B cell (primary cell): ENCODE data around the gene RNF224. TPM values are rescaled to one million over a fixed set of nuclear protein-coding genes. Genes with fewer than 3 reads are reported as not detected.

Experiments used
- ATAC-seq: fragments of 200-7000 bp; cut with Tn5 transposase; one replicate; pipeline ENCODE4 v1.10.0; 2021; ENCODE audit warnings: low read depth, mild to moderate bottlenecking, moderate number of reproducible peaks, moderate library complexity
- CTCF ChIA-PET: fragments of 350-600 bp; sonication (Branson Sonifier 250); formaldehyde crosslinking; loops from one replicate; lab custom pipeline; 2021; ENCODE audit warnings: antibody characterized with exemption, inconsistent platforms; lab: Charles Lee
- POLR2A ChIA-PET: fragments of 350-600 bp; sonication (Branson Sonifier 250); formaldehyde crosslinking; loops from one replicate; lab custom pipeline; 2021; ENCODE audit warnings: antibody characterized with exemption; lab: Charles Lee
- DNase-seq: peaks from one replicate; pipeline ENCODE4 v3.0.0; 2013
- H2AFZ ChIP-seq: 2 replicates; pipeline ENCODE4 v1.6.1; 2012; ENCODE audit warnings: mild to moderate bottlenecking, low read depth, low read length; ENCODE audit not compliant: insufficient read depth, poor library complexity, severe bottlenecking
- H3K27ac ChIP-seq, 2 donors: 1 replicate in 1 of 2; 2 replicates in 1 of 2; pipeline ENCODE4 v1.5.1; 2012 to 2013; ENCODE audit warnings: low read length in 2 of 2, mild to moderate bottlenecking in 2 of 2, moderate library complexity in 1 of 2
- H3K27me3 ChIP-seq, 4 experiments: fragments of 200-600 bp in 1 of 4; sonication (generic) in 1 of 4; replicated peaks in 1 of 4; 1 replicate in 2 of 4; 2 replicates in 2 of 4; pipeline versions ENCODE4 v1.6.1 to v1.7.0; 2013 to 2016; ENCODE audit warnings: low read length in 3 of 4, mild to moderate bottlenecking in 2 of 4, mixed read lengths in 1 of 4, moderate library complexity in 1 of 4; ENCODE audit not compliant: insufficient read depth in 4 of 4, control insufficient read depth in 3 of 4; ENCODE audit errors: control extremely low read depth in 1 of 4
- H3K36me3 ChIP-seq, 2 experiments: replicated peaks in 1 of 2; 1 replicate in 1 of 2; 2 replicates in 1 of 2; pipeline versions ENCODE4 v1.6.1 to v1.7.1; 2013; ENCODE audit warnings: low read length in 1 of 2; ENCODE audit not compliant: insufficient read depth in 2 of 2, control insufficient read depth in 1 of 2; ENCODE audit errors: control extremely low read depth in 1 of 2, extremely low read depth in 1 of 2
- H3K4me1 ChIP-seq, 2 donors: fragments of 200-600 bp in 1 of 2; sonication (generic) in 1 of 2; 1 replicate in 1 of 2; 2 replicates in 1 of 2; pipeline versions ENCODE4 v1.5.1 to v1.6.1; 2013 to 2017; ENCODE audit warnings: low read length in 2 of 2; ENCODE audit not compliant: control insufficient read depth in 2 of 2, insufficient read depth in 2 of 2
- H3K4me2 ChIP-seq: replicated peaks from 2 replicates; pipeline ENCODE3; 2012; ENCODE audit warnings: mild to moderate bottlenecking, low read depth, low read length; ENCODE audit not compliant: poor library complexity, severe bottlenecking
- H3K4me3 ChIP-seq, 5 experiments: fragments of 200-600 bp in 1 of 5; sonication (generic) in 1 of 5; 1 replicate in 3 of 5; 2 replicates in 2 of 5; pipeline versions ENCODE4 v1.5.1 to v1.7.0; 2011 to 2016; ENCODE audit warnings: low read length in 4 of 5, mild to moderate bottlenecking in 4 of 5, low read depth in 2 of 5, control low read depth in 1 of 5, moderate library complexity in 1 of 5; ENCODE audit not compliant: insufficient read depth in 1 of 5; ENCODE audit errors: control extremely low read depth in 1 of 5, extremely low read depth in 1 of 5
- H3K79me2 ChIP-seq: fragments of 200-600 bp; sonication (generic); one replicate; pipeline ENCODE4 v1.6.0; 2016; ENCODE audit warnings: low read length; ENCODE audit not compliant: control insufficient read depth, insufficient read depth
- H3K9ac ChIP-seq: fragments of 200-600 bp; sonication (generic); 2 replicates; pipeline ENCODE4 v1.6.1; 2017; ENCODE audit warnings: mild to moderate bottlenecking, low read length, moderate library complexity
- H3K9me3 ChIP-seq, 3 donors: one replicate each; pipeline versions ENCODE4 v1.6.1 to v1.7.1; 2013; ENCODE audit warnings: low read length in 2 of 3; ENCODE audit not compliant: control insufficient read depth in 2 of 3, insufficient read depth in 1 of 3; ENCODE audit errors: control extremely low read depth in 1 of 3
- H4K20me1 ChIP-seq: 2 replicates; pipeline ENCODE4 v1.6.0; 2012; ENCODE audit warnings: mild to moderate bottlenecking, low read length; ENCODE audit not compliant: insufficient read depth, control insufficient read depth, poor library complexity, severe bottlenecking
- H3K27ac Mint-ChIP-seq: one replicate; pipeline ENCODE4 v1.8.0; 2021; ENCODE audit warnings: mixed read lengths
- H3K27me3 Mint-ChIP-seq: one replicate; pipeline ENCODE4 v1.8.0; 2021; ENCODE audit warnings: mixed read lengths
- H3K4me1 Mint-ChIP-seq: one replicate; pipeline ENCODE4 v1.8.0; 2021; ENCODE audit warnings: mixed read lengths
- H3K4me3 Mint-ChIP-seq: one replicate; pipeline ENCODE4 v1.8.0; 2021; ENCODE audit warnings: mixed read lengths
- H3K9me3 Mint-ChIP-seq: one replicate; pipeline ENCODE4 v1.8.0; 2022; ENCODE audit warnings: mixed read lengths; ENCODE audit not compliant: insufficient read depth
- CTCF ChIP-seq: fragments of 200-600 bp; IDR thresholded peaks from one replicate; pipeline ENCODE4 v1.8.0; 2022; ENCODE audit warnings: antibody characterized with exemption, mild to moderate bottlenecking
- EZH2 ChIP-seq: IDR thresholded peaks from 2 replicates; pipeline ENCODE4 v1.6.1; 2012; ENCODE audit warnings: borderline replicate concordance, low read depth, mild to moderate bottlenecking, moderate library complexity, low read length; ENCODE audit not compliant: insufficient read depth, poor library complexity, severe bottlenecking
- WGBS: methylation state at CpG from one replicate; pipeline ENCODE4 v1.1.5; 2013; ENCODE audit warnings: missing lambda C conversion rate; ENCODE audit not compliant: insufficient coverage; 5-methylcytosine and 5-hydroxymethylcytosine counted together
- intact Hi-C: fragments of 100-400 bp; cut with micrococcal nuclease; formaldehyde crosslinking; loops from one replicate; pipeline ENCODE4 v1.10.0; 2022
- polyA plus RNA-seq: library from polyadenylated mRNA; depleted of rRNA; stranded (reverse); fragments of >200 nt; gene quantifications from 2 replicates; pipeline ENCODE4 v1.2.3, GENCODE V29; 2012
- total RNA-seq, 2 donors: library from RNA; stranded (reverse); fragments of 120-200 nt in 1 of 2; gene quantifications; 1 replicate in 1 of 2; 2 replicates in 1 of 2; pipeline versions ENCODE4 v1.2.3 to v1.2.4, GENCODE V29; 2013 to 2022

RNF224 gene
- total and polyA plus RNA-seq, 2 donors (not counting 1 experiment from before 2014, with no cell fraction given) = not detected

- Histone ChIP-seq H3K4me3 (peak overlapping the region in 4 of 5 experiments; percentile 33 to 50 (median 45)), H3K79me2 (peaks cover 33% of the 10 kb centered on the region), H3K4me1 (peaks cover 11 to 48% of the 10 kb centered on the region in 2 donors), H2AFZ (no peak overlapping the region), H3K4me2 (peak overlapping the region; percentile 64), H4K20me1 (peaks cover 33% of the 10 kb centered on the region), H3K36me3 (peaks cover 0 to 28% of the 10 kb centered on the region in 2 experiments), H3K27ac (peak overlapping the region; percentile 15 to 48), H3K27me3 (no peaks in the 10 kb centered on the region), H3K9ac (peak overlapping the region; percentile 53), H3K9me3 (no peaks in the 10 kb centered on the region)
- Mint-ChIP-seq H3K27me3 (no peaks in the 10 kb centered on the region), H3K9me3 (no peaks in the 10 kb centered on the region), H3K4me1 (peaks cover 29% of the 10 kb centered on the region), H3K27ac (peak overlapping the region; percentile 78), H3K4me3 (peak overlapping the region; percentile 69)
- no peak for DNase-seq
- ChIA-PET POLR2A (interaction anchor here (0.7 to 1.8 kb wide), 7 partner anchors 9 to 29 kb away, joined by 3 to 6 read pairs (median 4); partner anchors contain the start of genes TOR4A and TUBB4B), CTCF (interaction anchor here (0.6 to 1.5 kb wide), 6 partner anchors 11 to 233 kb away, joined by 3 to 6 read pairs (median 4); no protein-coding TSS in a partner anchor)
- WGBS = 68% methylated on average over 15 of the region's 19 CpGs
- TF ChIP-seq EZH2 = no peak
- TF ChIP-seq CTCF = no peak
- no peak for ATAC-seq
- intact Hi-C loops = loop anchor here (2.0 kb wide), 1 partner anchor 14 kb away; the partner anchor contains the start of gene NELFB
Measured at GRCh38 chr9:137268538-137269201, 41.4 kb downstream of the RNF224 start.
